GM18508 (cell line): ENCODE data around the gene PIF1.

Source experiments
- ATAC-seq: cut with Tn5 transposase; IDR thresholded peaks from one replicate; pipeline ENCODE4 v1.9.1; 2021; ENCODE audit warnings: moderate number of reproducible peaks; ENCODE audit not compliant: insufficient read depth, unreplicated experiment

The PIF1 gene

GRCh38 chr15:64779024-64779423 lies 46.4 kb downstream of the PIF1 start:
- no peak for ATAC-seq

GRCh38 chr15:64776402-64776786 lies 49.1 kb downstream of the PIF1 start:
- no peak for ATAC-seq

GRCh38 chr15:64775551-64776401 lies 49.7 kb downstream of the PIF1 start, which contains the start of gene RBPMS2:
TSS of gene RBPMS2 (minus strand) at chr15:64775589. CDS start at chr15:64775319, 270 bp downstream.
- ATAC-seq, result no peak

GRCh38 chr15:64774629-64775493 lies 50.6 kb downstream of the PIF1 start:
- ATAC-seq, result no peak

DNA sequence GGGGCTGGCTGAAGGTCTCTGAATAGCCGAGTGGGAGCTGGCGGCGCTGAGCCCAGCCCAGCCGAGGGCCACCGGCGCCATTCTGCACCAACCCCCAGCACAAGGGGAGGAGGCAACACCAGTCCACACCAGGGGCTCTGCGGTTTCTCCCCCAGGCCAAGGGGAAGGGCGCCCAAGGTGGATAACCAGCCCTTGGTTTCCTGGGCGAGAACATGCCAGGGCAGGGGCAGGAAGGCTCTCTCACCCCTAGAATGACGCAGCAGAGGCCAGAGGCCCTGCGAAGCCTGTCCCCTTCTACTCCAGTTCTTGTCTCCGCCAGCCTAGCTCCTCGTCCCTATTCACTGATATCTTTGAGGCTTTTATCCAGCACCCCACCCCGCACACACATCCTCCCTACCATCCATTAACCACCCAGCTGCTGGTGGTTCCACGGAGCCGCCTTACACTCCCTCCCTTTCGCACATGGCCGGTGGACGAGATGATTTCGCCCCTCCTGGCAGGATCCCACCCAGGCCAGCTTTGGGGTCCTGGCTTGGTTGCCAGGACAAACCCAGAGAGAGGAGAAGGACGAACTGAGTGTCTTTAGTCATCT lies 51.3 kb downstream of the PIF1 start:
- no peak for ATAC-seq

- ATAC-seq, result no peak
Measured at GRCh38 chr15:64773606-64774005, 51.8 kb downstream of the PIF1 start.

- no peak for ATAC-seq
Measured at GRCh38 chr15:64772964-64773363, 52.5 kb downstream of the PIF1 start.

- no peak for ATAC-seq
Measured at GRCh38 chr15:64772488-64772887, 53.0 kb downstream of the PIF1 start.

DNA sequence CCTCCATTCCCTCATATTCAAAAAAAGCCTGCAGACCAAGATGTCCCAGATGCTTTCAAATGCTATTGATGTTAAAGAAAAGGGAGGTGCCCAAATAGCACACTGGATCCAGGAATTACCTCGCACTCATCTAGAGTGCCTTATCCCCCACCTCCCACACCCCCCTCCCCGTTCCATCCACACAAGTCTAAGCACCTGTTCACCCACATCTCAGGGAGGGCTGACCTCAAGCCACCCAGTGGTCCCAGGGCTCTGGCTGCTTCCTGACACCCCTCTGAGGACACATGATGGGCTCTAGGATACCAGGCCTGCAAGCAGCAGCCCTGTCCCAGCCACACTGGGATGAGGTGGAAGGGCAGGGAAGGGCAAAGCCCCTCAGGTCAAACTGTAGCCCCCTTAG lies 54.8 kb downstream of the PIF1 start:
- no peak for ATAC-seq

DNA sequence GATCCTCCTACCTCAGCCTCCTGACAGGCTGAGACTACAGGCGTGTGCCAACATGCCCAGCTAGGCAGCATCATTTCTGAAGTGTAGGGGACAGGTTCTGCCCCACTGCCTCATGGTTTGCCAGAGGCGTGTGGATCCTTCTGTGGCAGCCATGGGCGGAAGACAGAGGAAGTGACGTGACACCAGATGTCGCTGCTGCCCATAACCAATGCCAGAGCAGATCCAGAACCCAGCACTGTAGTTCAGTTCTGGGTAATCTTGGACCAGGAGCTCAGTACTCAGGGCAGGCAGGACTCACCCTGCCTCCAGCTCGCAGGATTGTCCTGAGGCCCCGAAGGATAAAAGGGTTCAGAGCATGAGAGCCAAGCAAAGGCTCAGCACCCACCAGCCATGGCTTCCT lies 58.2 kb downstream of the PIF1 start:
- no peak for ATAC-seq

GRCh38 chr15:64766058-64766457 lies 59.4 kb downstream of the PIF1 start:
- ATAC-seq, result no peak
